Right lung (tissue), 5 donors: ENCODE data around the gene HMCN2. TPM values are rescaled to one million over a fixed set of nuclear protein-coding genes. Genes with fewer than 3 reads are reported as not detected.
"Not testable (repeated sequence)": the region's sequence is repeated elsewhere in the genome, so short reads cannot be mapped to it uniquely, and the experiment has no call there.

Source experiments
- DNase-seq, 2 donors: peaks; one replicate each; pipeline ENCODE4 v3.0.0-alpha.2; 2013
- polyA plus RNA-seq, 5 donors: library from polyadenylated mRNA; unstranded; fragments of 120-200 nt; gene quantifications; one replicate each; pipeline versions ENCODE4 v1.2.1 to v1.2.3, GENCODE V29; 2013; ENCODE audit warnings: inconsistent platforms in 1 of 5, low replicate concordance in 1 of 5; ENCODE audit not compliant: insufficient read length in 5 of 5, insufficient read depth in 1 of 5

The HMCN2 gene
- polyA plus RNA-seq, 5 donors: 0.21 to 2.1 (median 0.55) TPM

GRCh38 chr9:130330202-130330862 is 64.8 kb downstream of the HMCN2 start:
- DNase-seq: no peak

GRCh38 chr9:130331061-130331460 is 65.5 kb downstream of the HMCN2 start:
- no peak for DNase-seq

- DNase-seq: peak in 1 of 2 donors; percentile 14
These were observed 66.0 kb downstream of the HMCN2 start for GRCh38 chr9:130331573-130331972.

- no peak for DNase-seq
These were observed 66.9 kb downstream of the HMCN2 start for GRCh38 chr9:130332384-130332926.

GRCh38 chr9:130333041-130333711 is 67.6 kb downstream of the HMCN2 start:
- no peak for DNase-seq

GRCh38 chr9:130333712-130334062 is 68.1 kb downstream of the HMCN2 start:
- no peak for DNase-seq

GRCh38 chr9:130334915-130335314 is 69.4 kb downstream of the HMCN2 start:
- DNase-seq: no peak

- no peak for DNase-seq
These were observed 70.6 kb downstream of the HMCN2 start for GRCh38 chr9:130336027-130336610.

GRCh38 chr9:130336885-130337284 is 71.3 kb downstream of the HMCN2 start:
- no peak for DNase-seq

GRCh38 chr9:130337318-130337717 is 71.8 kb downstream of the HMCN2 start:
- no peak for DNase-seq

- DNase-seq: no peak
These were observed 72.3 kb downstream of the HMCN2 start for GRCh38 chr9:130337784-130338380.

- DNase-seq: not testable (repeated sequence)
These were observed 73.3 kb downstream of the HMCN2 start for GRCh38 chr9:130338891-130339290.

- no peak for DNase-seq
These were observed 73.7 kb downstream of the HMCN2 start for GRCh38 chr9:130339306-130339705.

- no peak for DNase-seq
These were observed 74.5 kb downstream of the HMCN2 start for GRCh38 chr9:130340011-130340410.

GRCh38 chr9:130340557-130340956 is 75.0 kb downstream of the HMCN2 start:
- not testable (repeated sequence) for DNase-seq

- no peak for DNase-seq
These were observed 75.6 kb downstream of the HMCN2 start for GRCh38 chr9:130341128-130341527.

GRCh38 chr9:130341839-130342713 is 76.5 kb downstream of the HMCN2 start:
- DNase-seq: no peak

GRCh38 chr9:130342714-130343085 is 77.1 kb downstream of the HMCN2 start:
- DNase-seq: no peak

GRCh38 chr9:130343445-130343918 is 77.9 kb downstream of the HMCN2 start:
- no peak for DNase-seq

- DNase-seq: no peak
These were observed 78.8 kb downstream of the HMCN2 start for GRCh38 chr9:130344366-130344765.
